ENCODE data around the gene BAX. TPM values are rescaled to one million over a fixed set of nuclear protein-coding genes. Genes with fewer than 3 reads are reported as not detected.

BAX gene
- total and polyA plus RNA-seq, 2 of the 4 experiments (the other 2 are of a cell fraction), result 23.3 to 169 TPM

GRCh38 chr19:48914181-48914580 lies 40.5 kb upstream of the BAX start:
- no peak overlapping the region for H3K56ac ChIP-seq (ENCODE audit: extremely low read depth, insufficient read depth, low read length)
- H4K5ac ChIP-seq (ENCODE audit: low read depth, low read length), result no peak overlapping the region
- no peaks in the 10 kb centered on the region; the same call in 1 of the 2 replicates for H4K20me1 ChIP-seq (ENCODE audit: insufficient read depth, low read length)
- H2AK9ac ChIP-seq (replicated peaks; ENCODE audit: low read depth, low read length, poor library complexity), result no peak overlapping the region
- dilution Hi-C loops (cut with HindIII; ENCODE audit: low sequenced_read_pairs, unreplicated experiment), result no loop called here
- H3K9me3 ChIP-seq (ENCODE audit: control insufficient read depth, insufficient read depth, low read length), result no peaks in the 10 kb centered on the region
- H4K8ac ChIP-seq (ENCODE audit: low read depth in 2 of 2, low read length in 2 of 2), result no peak overlapping the region
- no peaks in the 10 kb centered on the region for H3K27me3 ChIP-seq (ENCODE audit: control insufficient read depth, insufficient read depth, low read length)
- CTCF ChIA-PET, result no interaction called here
- no peak overlapping the region for H2BK15ac ChIP-seq (ENCODE audit: low read depth, low read length)
- H2BK20ac ChIP-seq (ENCODE audit: low read depth, low read length), result no peak overlapping the region
- no peak overlapping the region for H3K23ac ChIP-seq (ENCODE audit: low read depth, low read length)
- H3K36me3 ChIP-seq (ENCODE audit: control insufficient read depth, insufficient read depth, low read length), result peaks cover 56% of the 10 kb centered on the region
- H4K91ac ChIP-seq (ENCODE audit: insufficient read depth, low read depth, low read length), result no peak overlapping the region
- POLR2A ChIA-PET (ENCODE audit: unreplicated experiment), result no interaction called here
- in situ Hi-C loops (cut with MboI; ENCODE audit: low sequenced_read_pairs), result no loop called here
- H3K9me1 ChIP-seq (ENCODE audit: insufficient read depth, low read length), result no peaks in the 10 kb centered on the region
- H3K4me1 ChIP-seq (ENCODE audit: control insufficient read depth, insufficient read depth, low read length), result no peaks in the 10 kb centered on the region
- H3K79me1 ChIP-seq (ENCODE audit: low read depth in 1 of 2, low read length in 2 of 2), result 0 out of 4 replicates have a peak, but pooled peaks cover 0 to 14% of the 10 kb centered on the region in 2 experiments
- no peak overlapping the region for H3K18ac ChIP-seq (ENCODE audit: low read depth, low read length)
- no TSS peak for BruUV-seq (replicated peaks)
- no peak overlapping the region for H2AFZ ChIP-seq (replicated peaks; ENCODE audit: low read length, poor library complexity)
- H3K14ac ChIP-seq (replicated peaks; ENCODE audit: low read depth, low read length), result no peak overlapping the region
- no peak overlapping the region for H3K4me3 ChIP-seq (ENCODE audit: insufficient read depth, low read depth, low read length)
- no peak overlapping the region for H3K4ac ChIP-seq (ENCODE audit: low read depth, low read length)
- no peak overlapping the region for H3K27ac ChIP-seq (ENCODE audit: insufficient read depth, low read length)
- H3K4me2 ChIP-seq (ENCODE audit: low read depth, low read length), result no peak overlapping the region
- H2BK5ac ChIP-seq (ENCODE audit: low read depth, low read length, poor library complexity, severe bottlenecking), result no peak overlapping the region
- 96% methylated on average over 6 of the region's 8 CpGs; no CpG with 5 or more reads in 1 of the 2 experiments for WGBS, 2 experiments (ENCODE audit: extremely low coverage in 2 of 2, insufficient read length in 1 of 2)
- intact Hi-C loops (cut with micrococcal nuclease), result no loop called here
- no peak overlapping the region for H2AK5ac ChIP-seq (ENCODE audit: low read depth, low read length)
- TF ChIP-seq MAFK (IDR thresholded peaks at IDR 0.05; ENCODE audit: low read depth, low read length), result no peak
- TF ChIP-seq RFX5 (IDR thresholded peaks at IDR 0.05; ENCODE audit: low read depth, low read length), result no peak
- no peak for TF ChIP-seq BHLHE40 (IDR thresholded peaks at IDR 0.05; ENCODE audit: low read depth, low read length)
- TF ChIP-seq NFE2L2 (IDR thresholded peaks at IDR 0.05; ENCODE audit: low read depth, low read length), result no peak
- no peak for TF ChIP-seq USF2 (IDR thresholded peaks at IDR 0.05; ENCODE audit: low read depth, low read length)
- no peak for TF ChIP-seq RCOR1 (IDR thresholded peaks at IDR 0.05; ENCODE audit: insufficient replicate concordance, low read length)
- no peak for TF ChIP-seq POLR2A (IDR thresholded peaks at IDR 0.05; ENCODE audit: low read depth, low read length)
- no peak for TF ChIP-seq MAZ (IDR thresholded peaks at IDR 0.05; ENCODE audit: borderline replicate concordance, low read depth, low read length)
- TF ChIP-seq CEBPB (IDR thresholded peaks at IDR 0.05; ENCODE audit: low read depth, low read length), result no peak
- TF ChIP-seq CHD1 (IDR thresholded peaks at IDR 0.05; ENCODE audit: low read depth, low read length), result no peak
- no peak for TF ChIP-seq SMC3 (IDR thresholded peaks at IDR 0.05; ENCODE audit: low read depth, low read length)
- no peak for TF ChIP-seq MXI1 (IDR thresholded peaks at IDR 0.05; ENCODE audit: borderline replicate concordance, low read depth, low read length)
- no peak for TF ChIP-seq ELK1 (IDR thresholded peaks at IDR 0.05; ENCODE audit: borderline replicate concordance, low read depth, low read length)
- no peak for TF ChIP-seq FOS (IDR thresholded peaks at IDR 0.05; ENCODE audit: low read depth, low read length)
- TF ChIP-seq CTCF (conservative IDR thresholded peaks at IDR 0.05; ENCODE audit: low read depth, low read length), result no peak
- no peak for TF ChIP-seq RAD21 (IDR thresholded peaks at IDR 0.05; ENCODE audit: low read length)
- ATAC-seq (ENCODE audit: low read depth) (no peak), DNase-seq (no peak)
- H2BK120ac ChIP-seq (ENCODE audit: low read depth, low read length), result no peak overlapping the region
- no peak overlapping the region for H3K9ac ChIP-seq (ENCODE audit: low read depth, low read length)

All from IMR-90 (cell line).